ENCODE results near the gene RAB40AL. TPM values are rescaled to one million over a fixed set of nuclear protein-coding genes. Genes with fewer than 3 reads are reported as not detected.
"Not testable (repeated sequence)": the region's sequence is repeated elsewhere in the genome, so short reads cannot be mapped to it uniquely, and the experiment has no call there.

The RAB40AL gene
- 0.49 TPM in 1 of 2 replicates, not detected in the other for total RNA-seq (2014; rRNA removed; shearing (Covaris generic))

- not testable (repeated sequence) for DNase-seq (ENCODE audit: low read depth)
Observed at GRCh38 chrX:102936972-102937371, at the start of gene RAB40AL. Gene RAB40AL, plus strand, starts transcription at chrX:102937272. Its CDS starts 47 bp downstream, at chrX:102937319.

GRCh38 chrX:102887687-102888086, 49.4 kb upstream of the RAB40AL start:
- DNase-seq (ENCODE audit: low read depth) = no peak

- no peak for DNase-seq (ENCODE audit: low read depth)
Observed at GRCh38 chrX:102892103-102892502, 45.0 kb upstream of the RAB40AL start.

- DNase-seq (ENCODE audit: low read depth) = peak; percentile 55
Observed at GRCh38 chrX:102899940-102900916, 36.8 kb upstream of the RAB40AL start.

- DNase-seq (ENCODE audit: low read depth) = no peak
Observed at GRCh38 chrX:102902355-102902754, 34.7 kb upstream of the RAB40AL start.

DNA sequence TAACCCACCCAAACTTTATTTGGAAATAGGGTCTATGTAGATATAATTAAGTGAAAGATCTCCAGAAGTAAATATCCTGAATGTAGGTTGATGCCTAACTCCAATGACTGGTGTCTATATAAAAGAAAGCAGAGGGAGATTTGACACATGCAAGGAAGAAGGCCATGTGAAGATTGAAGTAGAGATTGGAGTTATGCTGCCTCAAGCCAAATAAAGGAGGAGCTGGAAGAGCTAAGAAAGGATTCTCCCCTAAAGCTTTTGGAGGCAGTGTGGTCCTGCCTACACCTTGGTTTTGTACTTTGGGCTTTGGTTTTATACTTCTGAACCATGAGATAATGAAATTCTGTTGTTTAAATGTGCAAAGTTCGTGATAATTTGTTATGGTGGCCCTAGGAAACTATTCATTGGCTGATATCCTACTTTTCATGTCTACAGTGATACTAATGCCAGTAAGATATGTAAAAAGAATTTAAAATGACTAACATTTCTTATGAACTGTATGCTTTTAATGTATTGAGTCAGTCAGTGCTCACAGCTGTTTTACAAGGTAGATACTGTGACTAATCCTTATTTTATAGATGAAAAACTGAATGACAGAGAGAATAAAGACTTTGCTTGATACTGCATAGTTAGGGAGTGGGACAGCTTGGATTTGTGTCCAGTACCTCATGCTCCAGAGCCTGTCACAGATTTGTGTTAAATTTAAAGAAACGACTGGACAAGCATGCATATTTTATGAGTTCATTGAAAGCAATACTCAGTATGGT, 5.9 kb upstream of the RAB40AL start:
- no peak for DNase-seq (ENCODE audit: low read depth)

GRCh38 chrX:102934624-102935023, 2.4 kb upstream of the RAB40AL start:
- DNase-seq (ENCODE audit: low read depth) = peak; percentile 24

- DNase-seq (ENCODE audit: low read depth) = peak; percentile 47
Observed at GRCh38 chrX:102950908-102951866, 14.1 kb downstream of the RAB40AL start.

DNA sequence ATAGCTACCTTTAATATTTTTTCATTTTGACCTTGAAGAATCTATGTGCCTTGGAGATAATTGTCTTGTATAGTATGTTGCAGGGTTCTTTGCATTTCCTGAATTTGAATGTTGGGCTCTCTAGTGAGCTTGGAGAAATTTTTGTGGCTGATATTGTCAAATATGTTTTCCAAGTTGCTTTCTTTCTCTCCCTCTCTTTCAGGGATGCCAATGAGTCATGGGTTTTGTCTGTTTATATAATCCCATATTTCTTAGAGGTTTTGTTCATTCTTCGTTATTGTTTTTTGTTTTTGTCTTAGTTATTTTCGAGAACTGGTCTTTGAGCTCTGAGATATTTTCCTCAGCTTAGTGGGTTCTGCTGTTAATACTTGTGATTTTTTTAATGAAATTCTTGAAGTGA, 20.7 kb downstream of the RAB40AL start:
- DNase-seq (ENCODE audit: low read depth) = no peak

- DNase-seq (ENCODE audit: low read depth) = peak; percentile 85
Observed at GRCh38 chrX:102958794-102959193, 21.7 kb downstream of the RAB40AL start.

- DNase-seq (ENCODE audit: low read depth) = peak; percentile 98
Observed at GRCh38 chrX:102959471-102959870, 22.4 kb downstream of the RAB40AL start.

DNA sequence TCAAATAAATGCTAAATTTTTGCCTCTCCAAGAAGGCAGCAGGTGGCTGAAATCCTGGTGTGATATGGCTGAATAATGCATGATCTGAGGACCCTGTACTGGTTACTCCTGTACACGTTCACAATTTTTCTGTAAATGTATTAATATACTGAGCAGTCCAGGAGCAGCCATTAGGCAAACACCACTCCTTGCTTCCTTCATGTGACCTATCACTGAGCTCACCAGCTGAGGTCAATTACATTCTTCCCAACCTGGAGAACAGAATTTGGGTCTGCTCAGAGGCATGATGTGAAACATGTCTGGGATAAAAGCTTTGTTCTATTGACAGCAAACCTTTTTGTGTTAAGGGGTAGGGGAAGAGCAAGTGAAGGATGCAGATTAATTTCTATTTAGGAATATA, 26.9 kb downstream of the RAB40AL start:
- DNase-seq (ENCODE audit: low read depth) = no peak

- DNase-seq (ENCODE audit: low read depth) = no peak
Observed at GRCh38 chrX:102964940-102965339, 27.9 kb downstream of the RAB40AL start.

GRCh38 chrX:102966701-102967100, 29.6 kb downstream of the RAB40AL start:
- peak; percentile 59 for DNase-seq (ENCODE audit: low read depth)

DNA sequence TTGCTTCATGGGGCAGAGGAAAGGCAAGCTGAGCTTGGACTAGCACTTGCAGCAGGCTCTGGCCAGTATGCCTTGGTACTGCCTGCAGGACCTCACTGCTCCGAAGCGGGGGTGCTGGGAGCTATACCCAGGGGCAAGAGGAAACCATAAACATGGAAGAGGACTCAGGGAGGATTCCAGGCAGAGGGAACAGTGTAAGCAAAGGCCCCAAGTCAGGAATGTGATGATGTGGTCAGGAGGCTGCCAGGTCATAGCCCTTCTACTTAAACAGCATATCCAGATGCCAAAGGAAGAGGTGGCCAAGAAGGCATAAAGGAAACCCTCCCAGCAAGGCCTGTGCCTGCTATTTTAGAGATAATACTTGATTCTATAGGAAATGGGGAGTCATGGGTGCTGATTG, 31.1 kb downstream of the RAB40AL start:
- DNase-seq (ENCODE audit: low read depth) = peak; percentile 85

- DNase-seq (ENCODE audit: low read depth) = not testable (repeated sequence)
Observed at GRCh38 chrX:102971536-102971935, 34.5 kb downstream of the RAB40AL start.

GRCh38 chrX:102975016-102975415, 37.9 kb downstream of the RAB40AL start:
- DNase-seq (ENCODE audit: low read depth) = peak; percentile 69

DNA sequence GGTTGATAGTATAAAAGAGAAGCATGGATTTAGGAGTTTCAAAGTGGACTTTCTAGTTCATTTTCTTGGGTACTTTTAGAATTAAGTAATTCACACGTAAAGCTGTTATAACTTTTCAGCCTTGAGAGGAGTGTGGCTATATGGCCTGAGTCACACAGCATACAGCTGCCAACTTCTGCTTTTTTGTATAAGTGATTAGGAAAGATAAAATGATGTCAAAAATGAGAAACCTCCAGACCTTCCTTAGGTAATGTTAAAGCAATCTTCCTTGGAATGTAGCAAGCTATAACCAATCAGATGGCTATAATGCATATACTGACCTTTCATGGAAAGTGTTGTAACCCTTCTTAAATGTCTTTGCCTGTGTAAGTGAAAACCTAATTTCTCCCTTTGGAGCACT, 39.2 kb downstream of the RAB40AL start:
- DNase-seq (ENCODE audit: low read depth) = peak; percentile 42

- DNase-seq (ENCODE audit: low read depth) = peak; percentile 94
Observed at GRCh38 chrX:102976793-102977495, 39.9 kb downstream of the RAB40AL start.

DNA sequence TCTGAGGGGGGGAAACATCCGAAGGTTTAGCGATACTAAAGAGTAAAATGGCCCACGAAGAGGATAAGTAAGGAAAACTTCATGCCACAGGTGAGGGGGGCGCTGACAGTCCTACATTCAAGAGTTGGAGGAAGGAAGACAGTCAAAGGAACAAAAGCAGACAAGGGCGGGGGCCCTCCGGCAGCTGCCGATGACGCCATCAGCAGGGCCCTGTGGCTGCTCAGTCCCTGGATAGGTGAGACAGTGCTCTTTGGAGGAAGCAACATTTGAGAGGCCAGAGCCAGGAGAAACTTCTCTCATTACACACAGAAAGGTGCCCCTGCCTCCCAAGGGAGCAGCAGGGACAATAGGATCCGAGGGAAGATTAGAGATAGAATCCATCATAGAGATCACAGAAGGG, 41.5 kb downstream of the RAB40AL start:
- DNase-seq (ENCODE audit: low read depth) = no peak

DNA sequence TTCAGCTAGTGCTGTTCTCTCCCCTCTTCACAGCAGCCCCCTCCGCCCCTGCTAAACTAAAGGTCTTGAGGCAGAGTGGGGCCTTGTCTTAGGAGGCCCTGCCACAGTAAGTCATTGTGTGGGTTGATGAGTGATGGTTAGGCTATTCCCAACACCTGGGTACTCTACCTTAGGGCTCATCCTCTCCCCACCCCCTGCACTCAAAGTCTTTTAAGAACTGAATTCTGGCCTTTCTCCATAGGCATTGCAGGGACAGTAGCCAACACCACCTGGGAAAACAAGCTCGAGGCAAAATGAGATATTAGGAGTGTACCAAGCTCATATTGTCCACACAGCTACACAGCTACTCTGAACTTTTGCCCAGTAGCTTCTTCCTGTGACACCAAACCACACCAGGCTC, 42.5 kb downstream of the RAB40AL start:
- DNase-seq (ENCODE audit: low read depth) = peak; percentile 74

All from RPMI7951 (cell line).